Pancreas (tissue), 10 donors: Measurements from ENCODE around the gene OXSR1. TPM values are rescaled to one million over a fixed set of nuclear protein-coding genes. Genes with fewer than 3 reads are reported as not detected.
A peak's percentile ranks its signal among the peaks of the same experiment; 100 is the strongest.
"Not testable (repeated sequence)": the region's sequence is repeated elsewhere in the genome, so short reads cannot be mapped to it uniquely, and the experiment has no call there.

Source experiments
- ATAC-seq, 4 donors: fragments of 200-7000 bp; cut with Tn5 transposase; one replicate each; pipeline versions ENCODE4 v1.8.0 to v1.9.1; 2020; ENCODE audit warnings: mild to moderate bottlenecking in 4 of 4, moderate library complexity in 4 of 4
- DNase-seq, 6 donors: peaks; one replicate each; pipeline ENCODE4 v3.0.0-alpha.2; 2020
- FAIRE-seq: peaks from 2 replicates; lab custom pipeline; 2012; peaks lifted over from hg19 to GRCh38; lab: Jason Lieb, UNC
- H3K27ac ChIP-seq, 4 donors: fragments of 200-600 bp; sonication (generic); 1 replicate in 3 of 4; 2 replicates in 1 of 4; pipeline versions ENCODE4 v1.5.0 to v1.8.0; 2020
- H3K27me3 ChIP-seq, 4 donors: fragments of 200-600 bp; one replicate each; pipeline ENCODE4 v1.8.0; 2021
- H3K36me3 ChIP-seq, 3 donors: fragments of 200-600 bp; sonication (generic) in 1 of 3; one replicate each; pipeline versions ENCODE4 v1.5.0 to v1.8.0; 2020 to 2021
- H3K4me1 ChIP-seq, 3 donors: fragments of 200-600 bp; one replicate each; pipeline ENCODE4 v1.8.0; 2021
- H3K4me3 ChIP-seq, 4 donors: fragments of 200-600 bp; sonication (generic) in 2 of 4; one replicate each; pipeline versions ENCODE4 v1.5.0 to v1.8.0; 2020 to 2021
- H3K9me3 ChIP-seq, 4 donors: fragments of 200-600 bp; one replicate each; pipeline ENCODE4 v1.8.0; 2021
- CTCF ChIP-seq, 4 donors: fragments of 200-600 bp; sonication (generic) in 3 of 4; IDR thresholded peaks; one replicate each; pipeline versions ENCODE4 v1.5.0 to v1.8.0; 2021; ENCODE audit warnings: antibody characterized with exemption in 4 of 4
- WGBS, 2 donors: extraction: QIAGEN DNeasy Blood & Tissue Kit; methylation state at CpG; one replicate each; pipeline ENCODE4 v1.1.7; 2013; 5-methylcytosine and 5-hydroxymethylcytosine counted together
- intact Hi-C, 3 donors: fragments of 100-400 bp; cut with DNase I; formaldehyde crosslinking; loops; one replicate each; pipeline versions ENCODE4 v1.11.1 to v1.14.2; 2022
- polyA plus RNA-seq, 2 donors: library from polyadenylated mRNA; stranded (reverse); fragments of 200-250 nt; gene quantifications; one replicate each; pipeline ENCODE4 v1.2.3, GENCODE V29; 2013
- total RNA-seq, 6 donors: library from RNA; stranded (reverse); fragmentation: NEBNext Ultra II Directional in 4 of 6; extraction: Animal tissue kit (Norgen Biotek cat#: 25700) in 4 of 6; gene quantifications; one replicate each; pipeline versions ENCODE4 v1.2.1 to v1.2.4, GENCODE V29; 2021 to 2023
- donor health status: healthy with polysubstance abuse.
- donor health status: DM: no; HTN: no; CAD: no; lungs with moderate emphysema.
- donor health status: DM: no; HTN: no; CAD: no.
- donor health status: control.
- donor health status: control.
- donor health status: Bipolar disorder and iron deficiency.
- donor health status: DM: yes; HTN: yes; CAD: no.
- donor health status: DM: no; HTN: no; CAD: no.
- donor health status: DM: no; HTN: no; CAD: no.
- donor health status: DM: yes; HTN: yes; CAD: no.

OXSR1 gene
- total and polyA plus RNA-seq, 8 donors = 6.3 to 16.0 (median 10.4) TPM

GRCh38 chr3:38232701-38233100 lies 67.4 kb downstream of the OXSR1 start:
- H3K9me3 ChIP-seq = no peaks in the 10 kb centered on the region
- no peak for ATAC-seq

GRCh38 chr3:38235466-38235865 lies 70.1 kb downstream of the OXSR1 start:
- Histone ChIP-seq H3K4me1 (no peaks in the 10 kb centered on the region), H3K36me3 (peaks cover 0 to 15% (median 0%) of the 10 kb centered on the region in 3 donors), H3K27ac (no peak overlapping the region), H3K27me3 (no peaks in the 10 kb centered on the region), H3K4me3 (no peak overlapping the region), H3K9me3 (no peaks in the 10 kb centered on the region)
- no peak for ATAC-seq
- FAIRE-seq = no peak
- intact Hi-C loops = no loop called here
- no peak for TF ChIP-seq CTCF (IDR thresholded peaks at IDR 0.05)
- no peak for DNase-seq

More at GRCh38 chr3:38232701-38233100, 67.4 kb downstream of the OXSR1 start:
- H3K36me3 ChIP-seq = peaks cover 0 to 20% (median 0%) of the 10 kb centered on the region in 3 donors
- no peak for FAIRE-seq
- no peak overlapping the region for H3K4me3 ChIP-seq
- no peak for DNase-seq
- H3K27ac ChIP-seq = no peak overlapping the region
- WGBS, 2 donors = 85 to 88% methylated on average over 2 of the region's 2 CpGs
- intact Hi-C loops = no loop called here
- H3K27me3 ChIP-seq = no peaks in the 10 kb centered on the region
- H3K4me1 ChIP-seq = no peaks in the 10 kb centered on the region
- TF ChIP-seq CTCF (IDR thresholded peaks at IDR 0.05) = no peak

- no peak for DNase-seq
- no peak overlapping the region for H3K4me3 ChIP-seq
- no peak for TF ChIP-seq CTCF (IDR thresholded peaks at IDR 0.05)
- H3K9me3 ChIP-seq = no peaks in the 10 kb centered on the region
- WGBS, 2 donors = 98 to 99% methylated on average over 2 of the region's 2 CpGs
- no peaks in the 10 kb centered on the region for H3K27me3 ChIP-seq
- H3K27ac ChIP-seq = no peak overlapping the region
- H3K4me1 ChIP-seq = no peaks in the 10 kb centered on the region
- FAIRE-seq = no peak
- peaks cover 0 to 7% (median 0%) of the 10 kb centered on the region in 3 donors for H3K36me3 ChIP-seq
- intact Hi-C loops = no loop called here
- no peak for ATAC-seq
Measured at GRCh38 chr3:38238416-38239008, 73.2 kb downstream of the OXSR1 start.

GRCh38 chr3:38242812-38243211 lies 77.5 kb downstream of the OXSR1 start:
- ATAC-seq, H3K36me3 ChIP-seq, FAIRE-seq, H3K9me3 ChIP-seq, H3K4me1 ChIP-seq, H3K27ac ChIP-seq, H3K27me3 ChIP-seq, DNase-seq, H3K4me3 ChIP-seq, intact Hi-C loops: not testable (repeated sequence)
- WGBS, 2 donors = 97 to 98% methylated on average over 4 of the region's 4 CpGs

- peak in 1 of 4 donors; percentile 23 for ATAC-seq
- H3K4me3 ChIP-seq = no peak overlapping the region
- H3K9me3 ChIP-seq = no peaks in the 10 kb centered on the region
- no peaks in the 10 kb centered on the region for H3K4me1 ChIP-seq
- intact Hi-C loops = no loop called here
- DNase-seq = no peak
- no peak for FAIRE-seq
- H3K27ac ChIP-seq = no peak overlapping the region
- H3K27me3 ChIP-seq = no peaks in the 10 kb centered on the region
- 89 to 93% methylated on average over 4 of the region's 4 CpGs for WGBS, 2 donors
- no peak for TF ChIP-seq CTCF (IDR thresholded peaks at IDR 0.05)
- H3K36me3 ChIP-seq = peaks cover 0 to 17% (median 0%) of the 10 kb centered on the region in 3 donors
Measured at GRCh38 chr3:38245930-38246329, 80.6 kb downstream of the OXSR1 start.
